ENCODE measurements around the gene TMEM45A. TPM values are rescaled to one million over a fixed set of nuclear protein-coding genes. Genes with fewer than 3 reads are reported as not detected.

The TMEM45A gene
- total RNA-seq, 1 experiment from 2014 or later, result 10.1 TPM

- Mint-ChIP-seq H3K27me3 (ENCODE audit: low read depth) (no peaks in the 10 kb centered on the region), H3K4me3 (no peak overlapping the region), H3K9me3 (no peaks in the 10 kb centered on the region), H3K4me1 (no peaks in the 10 kb centered on the region), H3K36me3 (ENCODE audit: insufficient read depth in 1 of 3, low read depth in 3 of 3) (no peaks in the 10 kb centered on the region; a peak in 2 of 7 replicates), H3K27ac (no peak overlapping the region)
- no peaks in the 10 kb centered on the region for H3K79me2 ChIP-seq (ENCODE audit: insufficient read depth, low read length)
- H3K27ac ChIP-seq (ENCODE audit: insufficient read length, low read depth, low read length), result no peak overlapping the region
- H3K9me3 ChIP-seq (ENCODE audit: control insufficient read depth, low read depth, low read length), result no peaks in the 10 kb centered on the region
- H2BK120ac ChIP-seq (ENCODE audit: low read depth, low read length, poor library complexity, severe bottlenecking), result no peak overlapping the region
- no peak overlapping the region for H2BK15ac ChIP-seq (ENCODE audit: low read depth, low read length)
- no peak overlapping the region for H2BK12ac ChIP-seq (ENCODE audit: insufficient read length, low read depth, low read length)
- no peaks in the 10 kb centered on the region for H3K4me1 ChIP-seq (ENCODE audit: insufficient read depth, low read length)
- no peak overlapping the region for H3T11ph ChIP-seq (ENCODE audit: low read length)
- H3K4me2 ChIP-seq (ENCODE audit: insufficient read depth, insufficient read length, low read length), result no peak overlapping the region
- no peak overlapping the region for H2BK5ac ChIP-seq (ENCODE audit: insufficient read length, low read length)
- H3K79me1 ChIP-seq (ENCODE audit: insufficient read depth, low read depth, low read length, poor library complexity, severe bottlenecking), result no peaks in the 10 kb centered on the region
- H2BK20ac ChIP-seq (ENCODE audit: low read depth, low read length, poor library complexity, severe bottlenecking), result no peak overlapping the region
- no peak overlapping the region for H4K8ac ChIP-seq (replicated peaks; ENCODE audit: insufficient read length, low read depth, low read length)
- no peak for DNase-seq
- H3K23me2 ChIP-seq (ENCODE audit: insufficient read length, low read depth, low read length, poor library complexity, severe bottlenecking), result no peaks in the 10 kb centered on the region
- H4K91ac ChIP-seq (ENCODE audit: insufficient read length, low read depth, low read length), result no peak overlapping the region
- H3K27me3 ChIP-seq (ENCODE audit: insufficient read depth, low read length), result no peaks in the 10 kb centered on the region
- H3K18ac ChIP-seq (ENCODE audit: insufficient read length, low read depth, low read length), result no peak overlapping the region
- no peak overlapping the region for H2AK5ac ChIP-seq (ENCODE audit: insufficient read length, low read length)
- no peak overlapping the region for H3K56ac ChIP-seq (ENCODE audit: insufficient read length, low read depth, low read length)
- H4K20me1 ChIP-seq (ENCODE audit: control insufficient read depth, insufficient read depth, insufficient read length), result no peaks in the 10 kb centered on the region
- H3K4ac ChIP-seq (ENCODE audit: low read depth, low read length), result no peak overlapping the region
- no peak overlapping the region for H4K5ac ChIP-seq (ENCODE audit: insufficient read length, low read depth, low read length)
- no peak overlapping the region for H3K9ac ChIP-seq (ENCODE audit: extremely low read depth, insufficient read length, low read length)
- H2AFZ ChIP-seq (ENCODE audit: low read length), result no peak overlapping the region
- H3K14ac ChIP-seq (ENCODE audit: insufficient read depth, low read length), result no peak overlapping the region
- TF ChIP-seq CTCF (conservative IDR thresholded peaks at IDR 0.05), result no peak
- WGBS (ENCODE audit: extremely low coverage, insufficient read length, low lambda C conversion rate), result no CpG with 5 or more reads among the region's 3 CpGs
- no peak overlapping the region for H3K23ac ChIP-seq (ENCODE audit: insufficient read length, low read depth, low read length)
Observed at GRCh38 chr3:100553618-100554372, 61.4 kb downstream of the TMEM45A start.
